ENCODE results near the gene SEMA3F. TPM values are rescaled to one million over a fixed set of nuclear protein-coding genes. Genes with fewer than 3 reads are reported as not detected.
"Not testable (repeated sequence)": the region's sequence is repeated elsewhere in the genome, so short reads cannot be mapped to it uniquely, and the experiment has no call there.

The SEMA3F gene
- total RNA-seq, 2 donors from 2014 or later: 25.5 to 35.1 TPM

GRCh38 chr3:50227390-50228183 lies 72.5 kb downstream of the SEMA3F start:
- no peaks in the 10 kb centered on the region for H3K27me3 ChIP-seq (replicated peaks; ENCODE audit: insufficient read depth)
- ATAC-seq (ENCODE audit: insufficient number of reproducible peaks, low FRiP score, low read depth): peak; percentile 36
- H3K36me3 ChIP-seq: no peaks in the 10 kb centered on the region
- H3K9me3 ChIP-seq: no peaks in the 10 kb centered on the region
- peaks cover 7 to 22% of the 10 kb centered on the region in 2 donors for H3K4me1 ChIP-seq (ENCODE audit: control insufficient read depth in 1 of 2, low read depth in 2 of 2)
- H3K27ac ChIP-seq: peak overlapping the region in 1 of 2 donors; percentile 58
- peak overlapping the region; percentile 94 for H3K4me3 ChIP-seq
- TF ChIP-seq CTCF (IDR thresholded peaks at IDR 0.05): peak; percentile 90
- no peak for DNase-seq (ENCODE audit: low spot score)

GRCh38 chr3:50228184-50228763 lies 73.2 kb downstream of the SEMA3F start:
- H3K27ac ChIP-seq; ATAC-seq (ENCODE audit: insufficient number of reproducible peaks, low FRiP score, low read depth); H3K36me3 ChIP-seq; H3K9me3 ChIP-seq; DNase-seq (ENCODE audit: low spot score); H3K27me3 ChIP-seq (replicated peaks; ENCODE audit: insufficient read depth): not testable (repeated sequence)
- Histone ChIP-seq H3K4me1 (ENCODE audit: control insufficient read depth in 1 of 2, low read depth in 2 of 2) (peaks cover 7 to 22% of the 10 kb centered on the region in 2 donors), H3K4me3 (peak overlapping the region; percentile 94)

GRCh38 chr3:50229490-50229889 lies 74.4 kb downstream of the SEMA3F start:
- H3K4me1 ChIP-seq (ENCODE audit: control insufficient read depth in 1 of 2, low read depth in 2 of 2): peaks cover 7 to 22% of the 10 kb centered on the region in 2 donors
- no peaks in the 10 kb centered on the region for H3K27me3 ChIP-seq (replicated peaks; ENCODE audit: insufficient read depth)
- no peak for TF ChIP-seq CTCF (IDR thresholded peaks at IDR 0.05)
- no peaks in the 10 kb centered on the region for H3K36me3 ChIP-seq
- H3K27ac ChIP-seq: no peak overlapping the region
- no peak for ATAC-seq (ENCODE audit: insufficient number of reproducible peaks, low FRiP score, low read depth)
- H3K4me3 ChIP-seq: no peak overlapping the region
- DNase-seq (ENCODE audit: low spot score): no peak
- H3K9me3 ChIP-seq: no peaks in the 10 kb centered on the region

- no peak for DNase-seq (ENCODE audit: low spot score)
- Histone ChIP-seq H3K36me3 (no peaks in the 10 kb centered on the region), H3K4me1 (ENCODE audit: control insufficient read depth in 1 of 2, low read depth in 2 of 2) (peaks cover 7 to 26% of the 10 kb centered on the region in 2 donors), H3K4me3 (no peak overlapping the region), H3K27me3 (replicated peaks; ENCODE audit: insufficient read depth) (no peaks in the 10 kb centered on the region), H3K27ac (peak overlapping the region in 1 of 2 donors; percentile 17), H3K9me3 (no peaks in the 10 kb centered on the region)
- no peak for ATAC-seq (ENCODE audit: insufficient number of reproducible peaks, low FRiP score, low read depth)
- no peak for TF ChIP-seq CTCF (IDR thresholded peaks at IDR 0.05)
These were observed 75.1 kb downstream of the SEMA3F start for GRCh38 chr3:50230104-50230793.

GRCh38 chr3:50230794-50231125 lies 75.6 kb downstream of the SEMA3F start:
- DNase-seq (ENCODE audit: low spot score) (no peak), ATAC-seq (ENCODE audit: insufficient number of reproducible peaks, low FRiP score, low read depth) (no peak)
- Histone ChIP-seq H3K4me1 (ENCODE audit: control insufficient read depth in 1 of 2, low read depth in 2 of 2) (peaks cover 7 to 29% of the 10 kb centered on the region in 2 donors), H3K4me3 (no peak overlapping the region), H3K27ac (peak overlapping the region in 1 of 2 donors; percentile 17), H3K27me3 (replicated peaks; ENCODE audit: insufficient read depth) (no peaks in the 10 kb centered on the region), H3K9me3 (no peaks in the 10 kb centered on the region), H3K36me3 (no peaks in the 10 kb centered on the region)
- no peak for TF ChIP-seq CTCF (IDR thresholded peaks at IDR 0.05)
